Smooth muscle cell (in vitro differentiated cells): ENCODE measurements around the gene WDR20. TPM values are rescaled to one million over a fixed set of nuclear protein-coding genes. Genes with fewer than 3 reads are reported as not detected.
A peak's percentile ranks its signal among the peaks of the same experiment; 100 is the strongest.

Experiments
- DNase-seq: peaks from one replicate; lab custom pipeline; 2025; ENCODE audit not compliant: unreplicated experiment; lab: John Stamatoyannopoulos, UW
- H2AFZ ChIP-seq: fragments of 200-600 bp; sonication (generic); 2 replicates; pipeline ENCODE4 v1.6.0; 2016; ENCODE audit warnings: antibody characterized with exemption, low read depth, mild to moderate bottlenecking
- H3F3A ChIP-seq: fragments of 200-600 bp; sonication (generic); 2 replicates; pipeline ENCODE4 v1.6.0; 2017; ENCODE audit warnings: antibody characterized with exemption, low read depth
- H3K27ac ChIP-seq: fragments of 200-600 bp; sonication (generic); 2 replicates; pipeline ENCODE4 v1.5.1; 2016; ENCODE audit warnings: low read depth, mild to moderate bottlenecking
- H3K27me3 ChIP-seq: fragments of 200-600 bp; sonication (generic); 2 replicates; pipeline ENCODE4 v1.6.1; 2016; ENCODE audit warnings: low read depth, mild to moderate bottlenecking
- H3K36me3 ChIP-seq: fragments of 200-600 bp; sonication (generic); 2 replicates; pipeline ENCODE4 v1.5.1; 2016; ENCODE audit warnings: low read depth
- H3K4me1 ChIP-seq: fragments of 200-600 bp; sonication (generic); 2 replicates; pipeline ENCODE4 v1.5.1; 2016; ENCODE audit warnings: low read depth
- H3K4me2 ChIP-seq: fragments of 200-600 bp; sonication (generic); 2 replicates; pipeline ENCODE4 v1.6.0; 2016; ENCODE audit warnings: mild to moderate bottlenecking
- H3K4me3 ChIP-seq: fragments of 200-600 bp; sonication (generic); 2 replicates; pipeline ENCODE4 v1.5.1; 2016; ENCODE audit warnings: mild to moderate bottlenecking
- H3K79me2 ChIP-seq: fragments of 200-600 bp; sonication (generic); 2 replicates; pipeline ENCODE4 v1.6.0; 2016; ENCODE audit warnings: low read depth, mild to moderate bottlenecking
- H3K9ac ChIP-seq: fragments of 200-600 bp; sonication (generic); 2 replicates; pipeline ENCODE4 v1.6.0; 2016; ENCODE audit warnings: low read depth
- H3K9me3 ChIP-seq: fragments of 200-600 bp; sonication (generic); replicated peaks from 2 replicates; pipeline ENCODE4 v1.5.1; 2016; ENCODE audit warnings: low read depth
- H4K20me1 ChIP-seq: fragments of 200-600 bp; sonication (generic); 2 replicates; pipeline ENCODE4 v1.6.0; 2016; ENCODE audit warnings: low read depth
- CTCF ChIP-seq: fragments of 200-600 bp; sonication (generic); IDR thresholded peaks from 2 replicates; pipeline ENCODE4 v1.5.1; 2017; ENCODE audit warnings: borderline replicate concordance, mild to moderate bottlenecking, antibody characterized with exemption; ENCODE audit not compliant: insufficient read depth, poor library complexity, severe bottlenecking
- WGBS: methylation state at CpG from one replicate; pipeline ENCODE4 v1.1.7; 2016; ENCODE audit warnings: low lambda C conversion rate; 5-methylcytosine and 5-hydroxymethylcytosine counted together
- polyA plus RNA-seq: library from polyadenylated mRNA; unstranded; fragments of >200 nt; fragmentation: Nextera tagmentation; extraction: Ambion mirVana; gene quantifications from 2 replicates; pipeline ENCODE4 v1.2.1, GENCODE V29; 2016
- total RNA-seq: library from RNA; depleted of rRNA; stranded (reverse); fragments of >200 nt; gene quantifications from 2 replicates; pipeline ENCODE4 v1.2.3, GENCODE V29; 2014

The WDR20 gene
- total and polyA plus RNA-seq, 2 experiments from 2014 or later, result 12.0 to 19.4 TPM

- H3K79me2 ChIP-seq, result no peaks in the 10 kb centered on the region
- no peak overlapping the region for H3K4me2 ChIP-seq
- peaks cover under 1% of the 10 kb centered on the region for H3K4me1 ChIP-seq
- H2AFZ ChIP-seq, result no peak overlapping the region
- no peaks in the 10 kb centered on the region for H3F3A ChIP-seq
- H3K9ac ChIP-seq, result no peak overlapping the region
- TF ChIP-seq CTCF, result no peak
- no peaks in the 10 kb centered on the region for H3K36me3 ChIP-seq
- no peak overlapping the region for H3K4me3 ChIP-seq
- no peak for DNase-seq
- H3K9me3 ChIP-seq, result no peaks in the 10 kb centered on the region
- H4K20me1 ChIP-seq, result no peaks in the 10 kb centered on the region
- WGBS, result 90% methylated on average over 21 of the region's 21 CpGs
- no peak overlapping the region for H3K27ac ChIP-seq
- no peaks in the 10 kb centered on the region for H3K27me3 ChIP-seq
These were observed 113.4 kb downstream of the WDR20 start for GRCh38 chr14:102252834-102253801.

- no peaks in the 10 kb centered on the region for H3F3A ChIP-seq
- DNase-seq, result no peak
- no peaks in the 10 kb centered on the region for H3K36me3 ChIP-seq
- 55% methylated on average over 9 of the region's 9 CpGs for WGBS
- no peaks in the 10 kb centered on the region for H3K79me2 ChIP-seq
- H2AFZ ChIP-seq, result peak overlapping the region; percentile 34
- peak overlapping the region; percentile 55 for H3K9ac ChIP-seq
- H3K4me2 ChIP-seq, result peak overlapping the region; percentile 34
- H3K4me1 ChIP-seq, result no peaks in the 10 kb centered on the region
- no peaks in the 10 kb centered on the region for H4K20me1 ChIP-seq
- H3K4me3 ChIP-seq, result no peak overlapping the region
- no peaks in the 10 kb centered on the region for H3K27me3 ChIP-seq
- no peaks in the 10 kb centered on the region for H3K9me3 ChIP-seq
- peak overlapping the region; percentile 86 for H3K27ac ChIP-seq
- TF ChIP-seq CTCF, result no peak
These were observed 115.9 kb downstream of the WDR20 start for GRCh38 chr14:102255401-102256190.

- H3K27ac ChIP-seq, result no peak overlapping the region
- H3K9ac ChIP-seq, result no peak overlapping the region
- H3F3A ChIP-seq, result no peaks in the 10 kb centered on the region
- no peaks in the 10 kb centered on the region for H4K20me1 ChIP-seq
- 92% methylated on average over 9 of the region's 9 CpGs for whole genome bisulfite sequencing
- H3K36me3 ChIP-seq, result no peaks in the 10 kb centered on the region
- no peaks in the 10 kb centered on the region for H3K27me3 ChIP-seq
- H3K4me1 ChIP-seq, result no peaks in the 10 kb centered on the region
- no peak overlapping the region for H2AFZ ChIP-seq
- no peaks in the 10 kb centered on the region for H3K9me3 ChIP-seq
- H3K4me3 ChIP-seq, result no peak overlapping the region
- no peaks in the 10 kb centered on the region for H3K79me2 ChIP-seq
- no peak for TF ChIP-seq CTCF
- no peak for DNase-seq
- H3K4me2 ChIP-seq, result no peak overlapping the region
These were observed 117.0 kb downstream of the WDR20 start for GRCh38 chr14:102256716-102257115.
